HUES6 (cell line): ENCODE measurements around the gene GLIS1.

ENCODE experiments used
- H3K27ac ChIP-seq: 2 replicates; pipeline ENCODE4 v1.7.0; 2013; ENCODE audit warnings: low read depth, mild to moderate bottlenecking, low read length, inconsistent platforms
- H3K27me3 ChIP-seq: 2 replicates; pipeline ENCODE4 v1.6.1; 2013; ENCODE audit warnings: low read length; ENCODE audit not compliant: control insufficient read depth, insufficient read depth
- H3K36me3 ChIP-seq: 2 replicates; pipeline ENCODE4 v1.6.1; 2013; ENCODE audit warnings: low read length; ENCODE audit not compliant: control insufficient read depth, insufficient read depth
- H3K4me1 ChIP-seq: 2 replicates; pipeline ENCODE4 v1.6.1; 2013; ENCODE audit warnings: low read length; ENCODE audit not compliant: control insufficient read depth, insufficient read depth
- H3K4me3 ChIP-seq: 2 replicates; pipeline ENCODE4 v1.5.1; 2013; ENCODE audit warnings: low read depth, low read length
- H3K9ac ChIP-seq: one replicate; pipeline ENCODE4 v1.6.1; 2013; ENCODE audit warnings: mild to moderate bottlenecking, low read length
- H3K9me3 ChIP-seq: 2 replicates; pipeline ENCODE4 v1.6.1; 2013; ENCODE audit warnings: low read depth, low read length; ENCODE audit not compliant: control insufficient read depth, insufficient read depth

Gene GLIS1

GRCh38 chr1:53462769-53463501 lies 276.0 kb downstream of the GLIS1 start:
- Histone ChIP-seq H3K4me1 (peaks cover 9% of the 10 kb centered on the region; the same call in 1 of the 2 replicates), H3K27ac (no peak overlapping the region), H3K4me3 (no peak overlapping the region), H3K9me3 (0 out of 2 replicates have a peak, but pooled peaks cover 2% of the 10 kb centered on the region), H3K36me3 (no peaks in the 10 kb centered on the region), H3K9ac (no peak overlapping the region), H3K27me3 (peaks cover 3% of the 10 kb centered on the region; the same call in 1 of the 2 replicates)

- 0 out of 2 replicates have a peak, but pooled peaks cover 2% of the 10 kb centered on the region for H3K9me3 ChIP-seq
- peaks cover 9% of the 10 kb centered on the region; the same call in 1 of the 2 replicates for H3K4me1 ChIP-seq
- H3K4me3 ChIP-seq = no peak overlapping the region
- H3K27ac ChIP-seq = no peak overlapping the region
- H3K27me3 ChIP-seq = peaks cover 3% of the 10 kb centered on the region; the same call in 1 of the 2 replicates
- H3K9ac ChIP-seq = no peak overlapping the region
- no peaks in the 10 kb centered on the region for H3K36me3 ChIP-seq
Observed at GRCh38 chr1:53462193-53462592, 276.8 kb downstream of the GLIS1 start.

GRCh38 chr1:53461323-53462044 lies 277.5 kb downstream of the GLIS1 start:
- 0 out of 2 replicates have a peak, but pooled peaks cover 2% of the 10 kb centered on the region for H3K9me3 ChIP-seq
- H3K9ac ChIP-seq = no peak overlapping the region
- H3K4me1 ChIP-seq = peaks cover 9% of the 10 kb centered on the region; the same call in 1 of the 2 replicates
- H3K27me3 ChIP-seq = peaks cover 3% of the 10 kb centered on the region; the same call in 1 of the 2 replicates
- H3K4me3 ChIP-seq = no peak overlapping the region
- H3K27ac ChIP-seq = no peak overlapping the region
- H3K36me3 ChIP-seq = no peaks in the 10 kb centered on the region

- Histone ChIP-seq H3K9me3 (0 out of 2 replicates have a peak, but pooled peaks cover 2% of the 10 kb centered on the region), H3K4me3 (no peak overlapping the region), H3K27ac (no peak overlapping the region), H3K27me3 (peaks cover 3% of the 10 kb centered on the region; the same call in 1 of the 2 replicates), H3K9ac (no peak overlapping the region), H3K36me3 (no peaks in the 10 kb centered on the region), H3K4me1 (peaks cover 9% of the 10 kb centered on the region; the same call in 1 of the 2 replicates)
Observed at GRCh38 chr1:53460666-53461322, 278.2 kb downstream of the GLIS1 start.

GRCh38 chr1:53460211-53460634 lies 278.7 kb downstream of the GLIS1 start:
- Histone ChIP-seq H3K9ac (no peak overlapping the region), H3K27me3 (peaks cover 3% of the 10 kb centered on the region; the same call in 1 of the 2 replicates), H3K4me1 (peaks cover 9% of the 10 kb centered on the region; the same call in 1 of the 2 replicates), H3K9me3 (0 out of 2 replicates have a peak, but pooled peaks cover 2% of the 10 kb centered on the region), H3K36me3 (no peaks in the 10 kb centered on the region), H3K4me3 (no peak overlapping the region), H3K27ac (no peak overlapping the region)

GRCh38 chr1:53459321-53460175 lies 279.4 kb downstream of the GLIS1 start, which contains the start of gene DMRTB1:
Gene DMRTB1 (plus strand): TSS chr1:53459399. CDS start chr1:53459454, 55 bp downstream.
- H3K4me1 ChIP-seq = peaks cover 9% of the 10 kb centered on the region; the same call in 1 of the 2 replicates
- no peak within 1 kb of the TSS for H3K9ac ChIP-seq
- H3K9me3 ChIP-seq = 0 out of 2 replicates have a peak, but pooled peaks cover 2% of the 10 kb centered on the region
- H3K36me3 ChIP-seq = no peaks in the 10 kb centered on the region
- H3K27ac ChIP-seq = no peak within 1 kb of the TSS
- no peak within 1 kb of the TSS for H3K4me3 ChIP-seq
- H3K27me3 ChIP-seq = peaks cover 3% of the 10 kb centered on the region; the same call in 1 of the 2 replicates

GRCh38 chr1:53458634-53459033 lies 280.3 kb downstream of the GLIS1 start:
- Histone ChIP-seq H3K27ac (no peak overlapping the region), H3K27me3 (peaks cover 3% of the 10 kb centered on the region; the same call in 1 of the 2 replicates), H3K9ac (no peak overlapping the region), H3K9me3 (0 out of 2 replicates have a peak, but pooled peaks cover 2% of the 10 kb centered on the region), H3K4me1 (peaks cover 11% of the 10 kb centered on the region; the same call in 1 of the 2 replicates), H3K36me3 (no peaks in the 10 kb centered on the region), H3K4me3 (no peak overlapping the region)
